CD14-positive monocyte (primary cell): Measurements from ENCODE around the gene KCNK13. TPM values are rescaled to one million over a fixed set of nuclear protein-coding genes. Genes with fewer than 3 reads are reported as not detected.

ENCODE experiments used
- DNase-seq, 3 donors: peaks; one replicate each; pipeline ENCODE4 v3.0.0-alpha.2; 2011 to 2022
- H2AFZ ChIP-seq: 2 replicates; pipeline ENCODE4 v1.6.0; 2012; ENCODE audit warnings: mild to moderate bottlenecking, low read depth, low read length, inconsistent platforms; ENCODE audit not compliant: insufficient read depth, poor library complexity, severe bottlenecking
- H3K27ac ChIP-seq, 2 donors: 1 replicate in 1 of 2; 2 replicates in 1 of 2; pipeline ENCODE4 v1.5.1; 2012 to 2013; ENCODE audit warnings: low read length in 2 of 2, control low read depth in 1 of 2, inconsistent platforms in 1 of 2, low read depth in 1 of 2, mild to moderate bottlenecking in 1 of 2
- H3K27me3 ChIP-seq, 2 donors: one replicate each; pipeline versions ENCODE4 v1.6.0 to v1.6.1; 2011 to 2013; ENCODE audit warnings: low read length in 2 of 2; ENCODE audit not compliant: control insufficient read depth in 2 of 2, insufficient read depth in 2 of 2
- H3K36me3 ChIP-seq, 2 donors: replicated peaks in 1 of 2; 1 replicate in 1 of 2; 2 replicates in 1 of 2; pipeline versions ENCODE4 v1.5.1 to v1.6.1; 2012 to 2013; ENCODE audit warnings: low read length in 2 of 2, control low read depth in 1 of 2, inconsistent platforms in 1 of 2, mild to moderate bottlenecking in 1 of 2; ENCODE audit not compliant: insufficient read depth in 2 of 2, control insufficient read depth in 1 of 2
- H3K4me1 ChIP-seq, 2 donors: 1 replicate in 1 of 2; 2 replicates in 1 of 2; pipeline versions ENCODE4 v1.5.1 to v1.6.1; 2012 to 2013; ENCODE audit warnings: low read length in 2 of 2, control low read depth in 1 of 2, inconsistent platforms in 1 of 2, mild to moderate bottlenecking in 1 of 2, moderate library complexity in 1 of 2; ENCODE audit not compliant: insufficient read depth in 2 of 2, control insufficient read depth in 1 of 2
- H3K4me2 ChIP-seq: replicated peaks from 2 replicates; pipeline ENCODE3; 2012; ENCODE audit warnings: low read length, moderate library complexity, mild to moderate bottlenecking; ENCODE audit not compliant: poor library complexity, severe bottlenecking; ENCODE audit errors: extremely low read depth
- H3K4me3 ChIP-seq, 3 experiments: fragments of 200-600 bp in 1 of 3; sonication (generic) in 1 of 3; replicated peaks in 1 of 3; 1 replicate in 2 of 3; 2 replicates in 1 of 3; pipeline ENCODE4 v1.5.1; 2011 to 2013; ENCODE audit warnings: low read length in 3 of 3, mild to moderate bottlenecking in 3 of 3, control low read depth in 2 of 3, low read depth in 2 of 3, inconsistent platforms in 1 of 3, moderate library complexity in 1 of 3
- H3K79me2 ChIP-seq: 2 replicates; pipeline ENCODE4 v1.6.0; 2012; ENCODE audit warnings: mild to moderate bottlenecking, control low read depth, inconsistent platforms, low read length, moderate library complexity; ENCODE audit not compliant: insufficient read depth
- H3K9ac ChIP-seq: 2 replicates; pipeline ENCODE4 v1.6.0; 2017; ENCODE audit warnings: low read length, mild to moderate bottlenecking; ENCODE audit not compliant: insufficient read depth, poor library complexity, severe bottlenecking
- H3K9me3 ChIP-seq, 2 donors: replicated peaks in 1 of 2; 1 replicate in 1 of 2; 2 replicates in 1 of 2; pipeline versions ENCODE4 v1.5.1 to v1.6.1; 2012 to 2013; ENCODE audit warnings: low read length in 2 of 2, control low read depth in 1 of 2; ENCODE audit not compliant: control insufficient read depth in 1 of 2, insufficient read depth in 1 of 2
- H4K20me1 ChIP-seq: 2 replicates; pipeline ENCODE4 v1.6.0; 2012; ENCODE audit warnings: mild to moderate bottlenecking, low read length, control low read depth, moderate library complexity; ENCODE audit not compliant: insufficient read depth
- H3K27ac Mint-ChIP-seq, 7 donors: one replicate each; pipeline ENCODE4 v1.8.0; 2020; ENCODE audit warnings: mild to moderate bottlenecking in 7 of 7, mixed read lengths in 7 of 7, moderate library complexity in 6 of 7, inconsistent platforms in 2 of 7
- H3K27me3 Mint-ChIP-seq, 3 donors: one replicate each; pipeline ENCODE4 v1.8.0; 2021 to 2022; ENCODE audit warnings: low read depth in 3 of 3, mild to moderate bottlenecking in 3 of 3, mixed read lengths in 3 of 3, moderate library complexity in 3 of 3, inconsistent platforms in 1 of 3
- H3K36me3 Mint-ChIP-seq, 2 donors: one replicate each; pipeline ENCODE4 v1.8.0; 2020; ENCODE audit warnings: mixed read lengths in 2 of 2, inconsistent platforms in 1 of 2, mild to moderate bottlenecking in 1 of 2
- H3K4me1 Mint-ChIP-seq: one replicate; pipeline ENCODE4 v1.8.0; 2020; ENCODE audit warnings: mild to moderate bottlenecking, mixed read lengths
- H3K4me3 Mint-ChIP-seq, 2 donors: one replicate each; pipeline ENCODE4 v1.8.0; 2020; ENCODE audit warnings: mild to moderate bottlenecking in 2 of 2, mixed read lengths in 2 of 2, moderate library complexity in 1 of 2
- H3K9me3 Mint-ChIP-seq, 7 donors: one replicate each; pipeline ENCODE4 v1.8.0; 2020 to 2022; ENCODE audit warnings: mixed read lengths in 7 of 7, mild to moderate bottlenecking in 6 of 7, moderate library complexity in 6 of 7, inconsistent platforms in 2 of 7
- WGBS: methylation state at CpG from one replicate; pipeline ENCODE4 v1.1.5; 2013; ENCODE audit warnings: missing lambda C conversion rate; ENCODE audit not compliant: insufficient coverage; 5-methylcytosine and 5-hydroxymethylcytosine counted together
- intact Hi-C, 2 donors: fragments of 100-400 bp; cut with micrococcal nuclease; formaldehyde crosslinking; loops; one replicate each; pipeline versions ENCODE4 v1.15.0 to v1.15.1; 2023
- polyA plus RNA-seq, 3 donors: library from polyadenylated mRNA; depleted of rRNA in 1 of 3; unstranded in 2 of 3; stranded (reverse) in 1 of 3; fragments of 300-500 nt in 2 of 3; fragments of >200 nt in 1 of 3; fragmentation: Illumina TruSeq in 2 of 3; gene quantifications; 1 replicate in 2 of 3; 2 replicates in 1 of 3; pipeline ENCODE4 v1.2.3, GENCODE V29; 2012 to 2021
- TF ChIP-seq, protein P1 (sequence below): fragments of 200-600 bp; IDR thresholded peaks from one replicate; pipeline ENCODE4 v1.8.0; 2022; ENCODE audit warnings: antibody characterized with exemption, mild to moderate bottlenecking

KCNK13 gene
- polyA plus RNA-seq, 3 donors = 1.6 to 4.2 (median 2.9) TPM

DNA sequence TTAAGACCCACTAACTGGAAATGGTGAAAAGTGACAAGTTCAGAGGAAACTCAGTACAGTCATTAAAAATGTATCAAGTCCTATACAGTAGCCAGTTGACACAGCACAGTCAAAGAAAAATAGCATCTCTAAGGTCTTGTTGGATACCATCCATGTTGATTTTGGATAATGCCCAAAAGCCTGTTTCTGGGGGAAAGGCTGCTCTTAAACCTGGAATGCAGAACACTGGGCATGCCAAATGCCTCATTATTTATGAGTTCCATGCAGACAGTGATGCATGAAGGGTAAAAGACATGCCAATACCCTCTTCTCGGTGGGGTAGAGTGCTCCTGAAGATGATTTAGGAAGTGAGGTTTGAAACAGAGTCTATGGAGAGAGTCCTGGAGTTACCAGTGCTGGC lies 29.6 kb downstream of the KCNK13 start:
- H4K20me1 ChIP-seq = no peaks in the 10 kb centered on the region
- peaks cover 0 to 5% of the 10 kb centered on the region in 2 donors for H3K36me3 ChIP-seq
- H3K36me3 Mint-ChIP-seq = peaks cover 10 to 20% of the 10 kb centered on the region in 2 donors
- H3K9me3 ChIP-seq = peaks cover 0 to 3% of the 10 kb centered on the region in 2 donors
- no peaks in the 10 kb centered on the region for H3K27me3 ChIP-seq
- no peak overlapping the region for H3K4me3 ChIP-seq
- WGBS = 90% methylated on average over 1 of the region's 1 CpG
- H3K27ac ChIP-seq = no peak overlapping the region
- peak overlapping the region in 1 of 2 donors; percentile 28 for H3K4me3 Mint-ChIP-seq
- H2AFZ ChIP-seq = no peak overlapping the region
- DNase-seq = no peak
- H3K4me2 ChIP-seq = no peak overlapping the region
- peaks cover 51% of the 10 kb centered on the region for H3K4me1 Mint-ChIP-seq
- H3K27me3 Mint-ChIP-seq = peaks cover 0 to 11% (median 7%) of the 10 kb centered on the region in 3 donors
- H3K9ac ChIP-seq = no peak overlapping the region
- TF ChIP-seq, protein P1, sequence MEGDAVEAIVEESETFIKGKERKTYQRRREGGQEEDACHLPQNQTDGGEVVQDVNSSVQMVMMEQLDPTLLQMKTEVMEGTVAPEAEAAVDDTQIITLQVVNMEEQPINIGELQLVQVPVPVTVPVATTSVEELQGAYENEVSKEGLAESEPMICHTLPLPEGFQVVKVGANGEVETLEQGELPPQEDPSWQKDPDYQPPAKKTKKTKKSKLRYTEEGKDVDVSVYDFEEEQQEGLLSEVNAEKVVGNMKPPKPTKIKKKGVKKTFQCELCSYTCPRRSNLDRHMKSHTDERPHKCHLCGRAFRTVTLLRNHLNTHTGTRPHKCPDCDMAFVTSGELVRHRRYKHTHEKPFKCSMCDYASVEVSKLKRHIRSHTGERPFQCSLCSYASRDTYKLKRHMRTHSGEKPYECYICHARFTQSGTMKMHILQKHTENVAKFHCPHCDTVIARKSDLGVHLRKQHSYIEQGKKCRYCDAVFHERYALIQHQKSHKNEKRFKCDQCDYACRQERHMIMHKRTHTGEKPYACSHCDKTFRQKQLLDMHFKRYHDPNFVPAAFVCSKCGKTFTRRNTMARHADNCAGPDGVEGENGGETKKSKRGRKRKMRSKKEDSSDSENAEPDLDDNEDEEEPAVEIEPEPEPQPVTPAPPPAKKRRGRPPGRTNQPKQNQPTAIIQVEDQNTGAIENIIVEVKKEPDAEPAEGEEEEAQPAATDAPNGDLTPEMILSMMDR = no peak
- H3K27ac Mint-ChIP-seq = no peak overlapping the region
- H3K79me2 ChIP-seq = peaks cover 15% of the 10 kb centered on the region
- intact Hi-C loops = no loop called here
- H3K9me3 Mint-ChIP-seq = peaks cover 0 to 14% (median 6%) of the 10 kb centered on the region in 7 donors
- peaks cover 44 to 54% of the 10 kb centered on the region in 2 donors for H3K4me1 ChIP-seq

DNA sequence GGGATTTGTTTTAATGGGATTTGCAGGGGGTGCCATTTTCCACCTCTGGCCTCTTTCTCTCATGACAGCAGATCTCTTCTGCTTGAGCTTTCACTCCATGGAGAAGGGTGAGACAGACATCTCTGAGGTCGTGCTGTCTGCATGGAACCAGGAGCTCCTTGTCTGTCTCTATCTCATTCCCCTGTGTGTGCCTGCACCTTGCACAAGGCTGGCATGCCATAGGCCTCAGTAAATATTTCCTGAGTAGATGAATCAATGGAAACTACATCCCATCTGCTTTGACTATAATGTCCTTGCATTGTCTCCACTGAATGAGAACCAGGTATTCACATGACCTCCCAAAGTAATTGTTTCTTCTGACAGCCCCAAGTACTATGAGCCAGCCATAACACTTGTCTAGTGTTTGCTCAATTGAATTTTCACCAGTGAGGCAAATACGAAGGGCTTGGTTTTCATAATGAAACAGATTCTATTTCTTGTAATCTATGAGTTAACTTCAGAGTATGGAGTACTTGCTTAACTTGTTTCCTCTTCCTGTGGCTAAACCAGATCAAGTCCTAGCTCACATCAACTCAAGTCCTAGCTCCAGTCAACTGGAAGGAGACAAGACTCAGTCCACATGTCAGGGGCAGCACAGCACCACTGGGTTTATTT lies 32.3 kb downstream of the KCNK13 start:
- Histone ChIP-seq H3K27ac (peak overlapping the region in 1 of 2 donors; percentile 73), H3K4me3 (peak overlapping the region in 1 of 3 experiments; percentile 25), H3K4me1 (peaks cover 22 to 37% of the 10 kb centered on the region in 2 donors), H2AFZ (no peak overlapping the region), H3K36me3 (peaks cover 0 to 5% of the 10 kb centered on the region in 2 donors), H3K9me3 (peaks cover 0 to 3% of the 10 kb centered on the region in 2 donors), H4K20me1 (no peaks in the 10 kb centered on the region), H3K79me2 (peaks cover 15% of the 10 kb centered on the region), H3K4me2 (peak overlapping the region; percentile 14), H3K9ac (no peak overlapping the region), H3K27me3 (no peaks in the 10 kb centered on the region)
- Mint-ChIP-seq H3K9me3 (peaks cover 4 to 22% (median 7%) of the 10 kb centered on the region in 7 donors), H3K4me3 (no peak overlapping the region), H3K36me3 (peaks cover 10 to 16% of the 10 kb centered on the region in 2 donors), H3K27ac (peak overlapping the region; percentile 50 to 83 (median 65)), H3K4me1 (peaks cover 37% of the 10 kb centered on the region), H3K27me3 (peaks cover 0 to 7% (median 5%) of the 10 kb centered on the region in 3 donors)
- intact Hi-C loops = no loop called here
- TF ChIP-seq, protein P1 = no peak
- WGBS = 86% methylated on average over 1 of the region's 2 CpGs
- peak; percentile 52 to 62 (median 54) for DNase-seq
